HPDE6-E6E7 (cell line): Measurements from ENCODE around the gene HIC2.
"Not testable (repeated sequence)": the region's sequence is repeated elsewhere in the genome, so short reads cannot be mapped to it uniquely, and the experiment has no call there.

Experiments used
- DNase-seq: peaks from one replicate; pipeline ENCODE4 v3.0.0; 2011; ENCODE audit warnings: missing footprints; ENCODE audit errors: extremely low spot score

Gene HIC2

GRCh38 chr22:21490556-21490955 is 73.4 kb downstream of the HIC2 start:
- not testable (repeated sequence) for DNase-seq

DNA sequence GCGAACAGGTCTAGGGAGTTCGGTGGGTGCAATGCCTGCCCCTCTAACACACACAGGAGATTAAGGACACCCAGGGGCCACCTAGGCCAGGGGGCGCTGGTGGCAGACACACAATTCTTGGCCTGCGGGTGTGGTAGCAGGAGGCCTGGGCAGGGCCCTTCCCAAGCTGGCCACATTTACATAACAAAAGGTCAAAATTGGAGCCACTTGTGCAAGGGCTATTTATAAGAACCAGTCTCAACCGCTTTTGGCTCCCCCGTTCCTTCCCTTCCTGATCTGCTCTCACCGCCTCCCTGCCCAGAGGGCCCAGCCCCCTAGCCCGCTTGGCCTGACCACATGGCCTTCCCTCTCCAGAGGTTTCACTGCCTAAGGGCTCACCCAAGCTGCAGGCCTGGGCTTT is 75.1 kb downstream of the HIC2 start:
- not testable (repeated sequence) for DNase-seq

- DNase-seq = not testable (repeated sequence)
These were observed 76.9 kb downstream of the HIC2 start for GRCh38 chr22:21493789-21494782.

- not testable (repeated sequence) for DNase-seq
These were observed 80.8 kb downstream of the HIC2 start for GRCh38 chr22:21497984-21498383.

DNA sequence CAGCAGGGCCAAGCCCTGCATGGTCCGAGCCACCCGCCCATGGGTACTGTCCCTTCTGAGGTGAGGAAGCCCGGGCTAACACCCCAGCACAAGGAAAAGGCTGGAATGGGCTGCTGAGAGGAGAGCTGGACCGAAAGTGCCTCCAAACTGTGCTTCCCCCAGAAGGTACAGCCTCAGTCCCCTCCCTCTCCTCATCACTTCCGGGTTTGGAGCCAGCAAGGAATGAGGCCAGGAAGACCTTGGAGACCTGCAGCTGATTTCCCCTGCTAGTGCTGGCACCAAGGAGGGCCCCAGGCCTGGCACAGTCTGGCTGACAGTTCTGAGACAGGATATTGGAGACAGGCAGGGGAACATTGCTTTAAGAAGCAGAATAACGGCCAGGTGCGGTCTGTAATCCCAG is 81.3 kb downstream of the HIC2 start:
- DNase-seq = not testable (repeated sequence)

GRCh38 chr22:21499623-21500506 is 82.7 kb downstream of the HIC2 start:
- DNase-seq = not testable (repeated sequence)
